HepG2 (cell line): Measurements from ENCODE around the gene FGF1. TPM values are rescaled to one million over a fixed set of nuclear protein-coding genes. Genes with fewer than 3 reads are reported as not detected.
A peak's percentile ranks its signal among the peaks of the same experiment; 100 is the strongest.

ENCODE experiments used
- DR1 ChIP-seq: sonication (generic); formaldehyde crosslinking; IDR thresholded peaks from 2 replicates; pipeline ENCODE4 v1.8.0; 2021; ENCODE audit warnings: mild to moderate bottlenecking, missing genetic modification reagents, inconsistent platforms
- FOSL2 ChIP-seq: sonication (generic); formaldehyde crosslinking; IDR thresholded peaks from 2 replicates; pipeline ENCODE4 v1.4.0; 2020; ENCODE audit warnings: missing genetic modification reagents
- FOXK1 ChIP-seq: sonication (generic); formaldehyde crosslinking; IDR thresholded peaks from 2 replicates; pipeline ENCODE4 v1.4.0; 2020; ENCODE audit warnings: low read depth, missing genetic modification reagents, borderline replicate concordance
- FOXP1 ChIP-seq, 2 experiments: fragments of 450-650 bp in 1 of 2; IDR thresholded peaks; 2 replicates each; pipeline ENCODE4 v1.6.1; 2017 to 2018; ENCODE audit warnings: antibody characterized with exemption in 1 of 2
- NCOA2 ChIP-seq: sonication (generic); formaldehyde crosslinking; IDR thresholded peaks from 2 replicates; pipeline ENCODE4 v1.8.0; 2022; ENCODE audit warnings: inconsistent platforms
- NR2F2 ChIP-seq: IDR thresholded peaks from 2 replicates; pipeline ENCODE4 v1.6.1; 2012; ENCODE audit warnings: low read depth, inconsistent platforms, borderline replicate concordance
- RAD21 ChIP-seq: fragments of 450-650 bp; formaldehyde crosslinking; IDR thresholded peaks from 2 replicates; pipeline ENCODE4 v1.5.0; 2020; ENCODE audit warnings: mild to moderate bottlenecking
- RARG ChIP-seq: sonication (generic); formaldehyde crosslinking; IDR thresholded peaks from 2 replicates; pipeline ENCODE4 v1.4.0; 2020; ENCODE audit warnings: low read depth, mild to moderate bottlenecking, missing genetic modification reagents
- ZMYM4 ChIP-seq: sonication (generic); formaldehyde crosslinking; IDR thresholded peaks from 2 replicates; pipeline ENCODE4 v1.8.1; 2023; ENCODE audit warnings: mild to moderate bottlenecking, missing genetic modification reagents
- ZNF282 ChIP-seq: fragments of 450-650 bp; IDR thresholded peaks from 2 replicates; pipeline ENCODE4 v1.6.1; 2018; ENCODE audit not compliant: partially characterized antibody
- ZNF674 ChIP-seq: sonication (generic); formaldehyde crosslinking; IDR thresholded peaks from 2 replicates; pipeline ENCODE4 v1.5.0; 2020; ENCODE audit warnings: low read depth, mild to moderate bottlenecking, missing genetic modification reagents
- ZNF703 ChIP-seq: sonication (generic); formaldehyde crosslinking; IDR thresholded peaks from 2 replicates; pipeline ENCODE4 v1.5.1; 2020; ENCODE audit warnings: missing genetic modification reagents, mild to moderate bottlenecking, moderate library complexity, borderline replicate concordance
- ZNF749 ChIP-seq: sonication (generic); formaldehyde crosslinking; IDR thresholded peaks from 2 replicates; pipeline ENCODE4 v1.8.0; 2022; ENCODE audit warnings: mild to moderate bottlenecking, missing genetic modification reagents, moderate library complexity, borderline replicate concordance
- ZSCAN31 ChIP-seq: sonication (generic); formaldehyde crosslinking; IDR thresholded peaks from 2 replicates; pipeline ENCODE4 v1.5.0; 2020; ENCODE audit warnings: low read depth, mild to moderate bottlenecking, missing genetic modification reagents
- polyA plus RNA-seq, 8 experiments: library from polyadenylated mRNA; depleted of rRNA in 3 of 8; stranded (reverse) in 7 of 8; unstranded in 1 of 8; fragments of >200 nt; fragmentation: Illumina TruSeq in 4 of 8; extraction: Trizol in 4 of 8; gene quantifications; 2 replicates each; pipeline versions ENCODE4 v1.2.1 to v1.2.3, GENCODE V29; 2011 to 2016; ENCODE audit warnings: low read depth in 4 of 8, missing spikeins in 1 of 8, mixed read lengths in 1 of 8; ENCODE audit not compliant: insufficient read depth in 1 of 8
- total RNA-seq, 5 experiments: library from RNA; depleted of rRNA; stranded (reverse); fragments of >200 nt; fragmentation: Illumina TruSeq; extraction: Trizol; gene quantifications; 2 replicates each; pipeline ENCODE4 v1.2.3, GENCODE V29; 2016; ENCODE audit warnings: low read depth in 1 of 5
- TF ChIP-seq, protein P1 (sequence below): sonication (generic); formaldehyde crosslinking; IDR thresholded peaks from 2 replicates; pipeline ENCODE4 v1.8.1; 2023; ENCODE audit warnings: mild to moderate bottlenecking, moderate library complexity, missing genetic modification reagents
- TF ChIP-seq, protein P2 (sequence below): sonication (generic); formaldehyde crosslinking; IDR thresholded peaks from 2 replicates; pipeline ENCODE4 v1.4.0; 2020; ENCODE audit warnings: missing genetic modification reagents
- TF ChIP-seq, protein P3 (sequence below): IDR thresholded peaks from 2 replicates; pipeline ENCODE4 v1.6.1; 2016; ENCODE audit warnings: mild to moderate bottlenecking
- TF ChIP-seq, protein P4 (sequence below): sonication (generic); formaldehyde crosslinking; IDR thresholded peaks from 2 replicates; pipeline ENCODE4 v1.5.0; 2020; ENCODE audit warnings: mild to moderate bottlenecking, missing genetic modification reagents

The FGF1 gene
- total and polyA plus RNA-seq, 2 of the 13 experiments (the other 11 are each of a cell fraction or from before 2014, with no cell fraction given): not detected

DNA sequence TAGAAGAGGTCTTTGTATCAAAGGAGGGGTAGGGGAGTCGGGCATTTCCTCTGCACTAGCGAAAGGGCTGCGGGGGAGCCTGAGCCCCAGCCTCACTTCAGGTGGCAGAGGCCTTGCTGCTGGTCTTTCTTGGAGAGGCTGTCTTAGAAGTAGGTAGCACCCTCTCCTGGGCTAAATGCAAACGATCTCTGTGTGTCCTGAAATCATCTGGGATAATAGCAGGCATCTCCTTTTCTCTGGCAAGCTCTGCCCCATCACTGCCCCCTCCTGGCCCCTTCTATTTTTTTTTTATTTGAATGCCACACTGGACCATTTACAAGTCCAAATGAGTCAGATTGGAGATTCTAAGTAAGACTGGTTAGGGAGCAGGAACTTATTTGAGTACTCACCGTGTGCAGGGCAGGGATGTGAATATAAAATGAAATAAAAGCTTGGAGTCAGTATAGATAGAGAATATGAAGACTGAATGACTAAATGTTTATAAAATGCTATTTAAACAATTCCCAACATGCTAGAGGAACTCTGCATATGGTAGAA, 137.1 kb downstream of the FGF1 start (continued):
- TF ChIP-seq, protein P1, sequence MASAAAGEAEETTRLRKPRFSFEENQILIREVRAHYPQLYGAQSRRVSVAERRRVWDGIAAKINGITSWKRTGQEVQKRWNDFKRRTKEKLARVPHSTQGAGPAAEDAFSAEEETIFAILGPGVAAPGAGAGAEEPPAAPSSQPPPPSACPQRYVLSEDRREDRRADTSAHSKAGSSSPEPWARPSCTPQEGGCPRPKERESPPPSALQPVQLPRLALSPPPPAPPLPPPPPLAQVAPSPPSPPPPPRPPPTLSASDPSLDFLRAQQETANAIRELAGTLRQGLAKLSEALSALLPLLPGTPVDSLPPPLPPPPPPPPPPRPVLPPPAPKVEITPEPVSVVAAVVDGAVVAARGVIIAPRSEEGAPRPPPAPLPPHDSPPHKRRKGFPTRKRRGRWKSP (CRISPR knock-in tag): no peak
- TF ChIP-seq ZSCAN31: peak; percentile 57; the same call in 1 of the 2 replicates
- no peak for TF ChIP-seq DR1
- TF ChIP-seq RAD21 (CRISPR knock-in tag): peak; percentile 93
- TF ChIP-seq NCOA2: peak; percentile 16; the same call in 1 of the 2 replicates
- peak; percentile 37 for TF ChIP-seq FOSL2 (CRISPR knock-in tag)
- no peak for TF ChIP-seq ZNF282
- TF ChIP-seq, protein P2, sequence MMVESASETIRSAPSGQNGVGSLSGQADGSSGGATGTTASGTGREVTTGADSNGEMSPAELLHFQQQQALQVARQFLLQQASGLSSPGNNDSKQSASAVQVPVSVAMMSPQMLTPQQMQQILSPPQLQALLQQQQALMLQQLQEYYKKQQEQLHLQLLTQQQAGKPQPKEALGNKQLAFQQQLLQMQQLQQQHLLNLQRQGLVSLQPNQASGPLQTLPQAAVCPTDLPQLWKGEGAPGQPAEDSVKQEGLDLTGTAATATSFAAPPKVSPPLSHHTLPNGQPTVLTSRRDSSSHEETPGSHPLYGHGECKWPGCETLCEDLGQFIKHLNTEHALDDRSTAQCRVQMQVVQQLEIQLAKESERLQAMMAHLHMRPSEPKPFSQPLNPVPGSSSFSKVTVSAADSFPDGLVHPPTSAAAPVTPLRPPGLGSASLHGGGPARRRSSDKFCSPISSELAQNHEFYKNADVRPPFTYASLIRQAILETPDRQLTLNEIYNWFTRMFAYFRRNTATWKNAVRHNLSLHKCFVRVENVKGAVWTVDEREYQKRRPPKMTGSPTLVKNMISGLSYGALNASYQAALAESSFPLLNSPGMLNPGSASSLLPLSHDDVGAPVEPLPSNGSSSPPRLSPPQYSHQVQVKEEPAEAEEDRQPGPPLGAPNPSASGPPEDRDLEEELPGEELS (CRISPR knock-in tag): peak; percentile 40; the same call in 1 of the 2 replicates
- TF ChIP-seq, protein P3, sequence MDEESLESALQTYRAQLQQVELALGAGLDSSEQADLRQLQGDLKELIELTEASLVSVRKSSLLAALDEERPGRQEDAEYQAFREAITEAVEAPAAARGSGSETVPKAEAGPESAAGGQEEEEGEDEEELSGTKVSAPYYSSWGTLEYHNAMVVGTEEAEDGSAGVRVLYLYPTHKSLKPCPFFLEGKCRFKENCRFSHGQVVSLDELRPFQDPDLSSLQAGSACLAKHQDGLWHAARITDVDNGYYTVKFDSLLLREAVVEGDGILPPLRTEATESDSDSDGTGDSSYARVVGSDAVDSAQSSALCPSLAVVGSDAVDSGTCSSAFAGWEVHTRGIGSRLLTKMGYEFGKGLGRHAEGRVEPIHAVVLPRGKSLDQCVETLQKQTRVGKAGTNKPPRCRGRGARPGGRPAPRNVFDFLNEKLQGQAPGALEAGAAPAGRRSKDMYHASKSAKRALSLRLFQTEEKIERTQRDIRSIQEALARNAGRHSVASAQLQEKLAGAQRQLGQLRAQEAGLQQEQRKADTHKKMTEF (CRISPR knock-in tag): peak; percentile 54; the same call in 1 of the 2 replicates
- TF ChIP-seq ZMYM4 (CRISPR knock-in tag): peak; percentile 33; the same call in 1 of the 2 replicates
- no peak for TF ChIP-seq NR2F2
- TF ChIP-seq FOXP1 (IDR thresholded peaks at IDR 0.05): no peak
- TF ChIP-seq FOXP1 (CRISPR knock-in tag; IDR thresholded peaks at IDR 0.05): no peak
- TF ChIP-seq ZNF749 (CRISPR knock-in tag): no peak
- no peak for TF ChIP-seq ZNF703
- TF ChIP-seq, protein P4, sequence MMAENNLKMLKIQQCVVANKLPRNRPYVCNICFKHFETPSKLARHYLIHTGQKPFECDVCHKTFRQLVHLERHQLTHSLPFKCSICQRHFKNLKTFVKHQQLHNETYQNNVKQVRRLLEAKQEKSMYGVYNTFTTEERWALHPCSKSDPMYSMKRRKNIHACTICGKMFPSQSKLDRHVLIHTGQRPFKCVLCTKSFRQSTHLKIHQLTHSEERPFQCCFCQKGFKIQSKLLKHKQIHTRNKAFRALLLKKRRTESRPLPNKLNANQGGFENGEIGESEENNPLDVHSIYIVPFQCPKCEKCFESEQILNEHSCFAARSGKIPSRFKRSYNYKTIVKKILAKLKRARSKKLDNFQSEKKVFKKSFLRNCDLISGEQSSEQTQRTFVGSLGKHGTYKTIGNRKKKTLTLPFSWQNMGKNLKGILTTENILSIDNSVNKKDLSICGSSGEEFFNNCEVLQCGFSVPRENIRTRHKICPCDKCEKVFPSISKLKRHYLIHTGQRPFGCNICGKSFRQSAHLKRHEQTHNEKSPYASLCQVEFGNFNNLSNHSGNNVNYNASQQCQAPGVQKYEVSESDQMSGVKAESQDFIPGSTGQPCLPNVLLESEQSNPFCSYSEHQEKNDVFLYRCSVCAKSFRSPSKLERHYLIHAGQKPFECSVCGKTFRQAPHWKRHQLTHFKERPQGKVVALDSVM (CRISPR knock-in tag): peak; percentile 57; the same call in 1 of the 2 replicates
- TF ChIP-seq RARG (CRISPR knock-in tag): no peak
- TF ChIP-seq FOXK1 (CRISPR knock-in tag): no peak
- TF ChIP-seq ZNF674 (CRISPR knock-in tag): no peak
